NT2/D1 (cell line): Measurements from ENCODE around the gene MRPL14.

Experiments used
- DNase-seq: peaks from one replicate; pipeline ENCODE4 v3.0.0-alpha.2; 2011; ENCODE audit warnings: low read depth, low spot score
- H3K27me3 ChIP-seq: 2 replicates; pipeline ENCODE4 v1.6.0; 2011; ENCODE audit warnings: mild to moderate bottlenecking; ENCODE audit not compliant: insufficient read length, insufficient read depth
- H3K36me3 ChIP-seq: 2 replicates; pipeline ENCODE4 v1.6.1; 2011; ENCODE audit warnings: mild to moderate bottlenecking, low read length, mixed read lengths; ENCODE audit not compliant: insufficient read depth, insufficient read length
- H3K4me1 ChIP-seq: 2 replicates; pipeline ENCODE4 v1.5.1; 2011; ENCODE audit not compliant: insufficient read depth, insufficient read length
- H3K4me3 ChIP-seq: 2 replicates; pipeline ENCODE4 v1.5.1; 2011; ENCODE audit warnings: low read depth; ENCODE audit not compliant: insufficient read length
- H3K9ac ChIP-seq: 2 replicates; pipeline ENCODE4 v1.6.0; 2011; ENCODE audit warnings: low read depth; ENCODE audit not compliant: insufficient read length
- H3K9me3 ChIP-seq: 2 replicates; pipeline ENCODE4 v1.5.1; 2011; ENCODE audit warnings: mild to moderate bottlenecking, low read length; ENCODE audit not compliant: insufficient read depth
- SUZ12 ChIP-seq: IDR thresholded peaks from 2 replicates; pipeline ENCODE4 v1.6.1; 2011; ENCODE audit not compliant: insufficient read length, insufficient read depth; ENCODE audit errors: extremely low read depth
- YY1 ChIP-seq: IDR thresholded peaks from 2 replicates; pipeline ENCODE4 v1.6.1; 2011; ENCODE audit not compliant: insufficient read length, insufficient read depth
- ZNF274 ChIP-seq: IDR thresholded peaks from 2 replicates; pipeline ENCODE4 v1.6.1; 2011; ENCODE audit warnings: mild to moderate bottlenecking, low read depth, low read length

Gene MRPL14

DNA sequence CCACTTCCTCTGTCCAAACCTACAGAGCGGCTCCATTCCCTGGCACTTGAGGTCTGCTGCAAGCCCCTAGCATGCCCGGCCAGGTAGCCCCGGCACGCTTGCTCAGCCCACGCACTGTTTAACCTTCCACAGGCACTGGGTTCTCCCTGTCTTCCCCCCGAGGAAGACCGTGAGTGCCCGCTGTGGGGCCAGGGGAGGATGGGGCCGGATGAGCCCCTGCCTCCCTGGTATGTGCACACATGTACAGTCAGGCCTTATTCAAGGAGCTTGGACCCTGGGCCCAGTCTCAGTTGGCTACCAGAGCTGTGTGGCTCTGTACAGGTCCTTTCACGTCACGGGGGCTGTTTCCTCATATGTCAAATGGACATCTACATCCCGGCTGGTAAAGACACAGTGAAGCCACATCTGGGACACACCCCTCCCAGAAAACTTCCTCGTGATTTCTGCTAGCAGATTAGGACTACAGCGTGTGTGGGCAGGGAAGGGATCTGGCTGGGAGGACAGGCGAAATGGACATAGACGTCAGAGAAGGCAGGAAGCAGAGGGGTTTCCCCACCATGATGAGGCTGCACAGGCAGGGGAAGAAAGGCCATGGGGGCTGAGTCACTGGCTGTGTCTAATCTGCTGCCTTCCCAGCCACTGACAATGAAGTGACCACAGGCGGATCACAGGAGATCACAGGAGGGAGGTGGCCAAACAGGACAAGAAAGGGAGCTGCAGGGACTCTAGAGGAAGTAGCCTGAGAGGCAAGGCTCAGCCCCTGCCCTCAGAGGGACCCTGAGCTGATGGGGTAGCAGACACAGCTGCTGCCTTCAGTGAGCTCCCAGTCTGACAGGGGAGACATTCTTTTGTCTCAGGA is 62.9 kb downstream of the MRPL14 start:
- Histone ChIP-seq H3K36me3 (no peaks in the 10 kb centered on the region), H3K9me3 (peaks cover 12% of the 10 kb centered on the region; the same call in 1 of the 2 replicates), H3K4me1 (peaks cover 6% of the 10 kb centered on the region), H3K27me3 (no peaks in the 10 kb centered on the region), H3K4me3 (no peak overlapping the region), H3K9ac (no peak overlapping the region)
- TF ChIP-seq ZNF274 (no peak), SUZ12 (no peak), YY1 (no peak)
- no peak for DNase-seq

DNA sequence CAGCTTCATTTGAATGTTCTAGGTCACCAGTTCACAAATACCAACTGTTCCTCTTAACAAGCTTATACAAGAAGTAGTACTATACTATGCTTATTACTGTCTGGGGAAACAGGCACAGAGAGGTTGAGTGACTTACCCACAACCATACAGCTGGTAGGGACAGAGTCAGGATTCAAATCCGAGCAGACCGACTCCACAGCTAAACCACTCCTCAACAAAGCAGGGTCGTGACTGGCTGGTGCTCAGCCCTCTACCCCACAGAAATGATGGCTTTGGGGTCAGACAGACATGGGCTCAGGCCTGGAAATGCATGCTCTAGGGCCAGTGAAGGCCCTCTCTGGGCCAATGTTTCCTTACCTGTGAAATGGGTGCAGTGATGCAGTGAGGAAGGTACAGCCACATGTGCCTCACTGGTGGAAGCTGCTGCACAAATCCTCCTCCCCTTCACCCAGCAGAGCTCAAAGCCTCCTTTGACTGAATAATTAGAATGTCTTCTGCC is 63.6 kb downstream of the MRPL14 start:
- H3K4me3 ChIP-seq, result no peak overlapping the region

More for the DNA sequence above, 63.6 kb downstream of the MRPL14 start:
- Histone ChIP-seq H3K36me3 (no peaks in the 10 kb centered on the region), H3K9me3 (peaks cover 16% of the 10 kb centered on the region; the same call in 1 of the 2 replicates), H3K4me1 (peaks cover 6% of the 10 kb centered on the region), H3K9ac (no peak overlapping the region), H3K27me3 (no peaks in the 10 kb centered on the region)
- no peak for DNase-seq
- no peak for TF ChIP-seq SUZ12
- TF ChIP-seq ZNF274, result no peak
- no peak for TF ChIP-seq YY1
